Kidney glomerular epithelial cell (primary cell): Measurements from ENCODE around the gene CCT6A.
"Not testable (repeated sequence)": the region's sequence is repeated elsewhere in the genome, so short reads cannot be mapped to it uniquely, and the experiment has no call there.

ENCODE experiments used
- DNase-seq: peaks from one replicate; lab custom pipeline; 2025; lab: John Stamatoyannopoulos, UW

The CCT6A gene

GRCh38 chr7:56051339-56052191 lies at the start of gene CCT6A, which contains the start of gene PSPH:
Gene CCT6A, plus strand, starts transcription at chr7:56051765. Its CDS starts 84 bp downstream, at chr7:56051849.
Gene PSPH, minus strand, starts transcription at chr7:56051444. Its CDS starts 30,232 bp downstream, at chr7:56021212.
- DNase-seq: peak; percentile 86

GRCh38 chr7:56003749-56004148 lies 47.8 kb upstream of the CCT6A start:
- no peak for DNase-seq

- no peak for DNase-seq
Measured at GRCh38 chr7:56007167-56007652, 44.4 kb upstream of the CCT6A start.

- DNase-seq: no peak
Measured at GRCh38 chr7:56007891-56008290, 43.7 kb upstream of the CCT6A start.

- DNase-seq: no peak
Measured at GRCh38 chr7:56009695-56010094, 41.9 kb upstream of the CCT6A start.

- not testable (repeated sequence) for DNase-seq
Measured at GRCh38 chr7:56017015-56017414, 34.5 kb upstream of the CCT6A start.

GRCh38 chr7:56019501-56019900 lies 32.1 kb upstream of the CCT6A start:
- no peak for DNase-seq

- DNase-seq: no peak
Measured at GRCh38 chr7:56023500-56023899, 28.1 kb upstream of the CCT6A start.

GRCh38 chr7:56026538-56026937 lies 25.0 kb upstream of the CCT6A start:
- DNase-seq: no peak

- DNase-seq: no peak
Measured at GRCh38 chr7:56028942-56029630, 22.5 kb upstream of the CCT6A start.

- DNase-seq: no peak
Measured at GRCh38 chr7:56030340-56030739, 21.2 kb upstream of the CCT6A start.

- DNase-seq: not testable (repeated sequence)
Measured at GRCh38 chr7:56031556-56031955, 20.0 kb upstream of the CCT6A start.

GRCh38 chr7:56032578-56032977 lies 19.0 kb upstream of the CCT6A start:
- not testable (repeated sequence) for DNase-seq

GRCh38 chr7:56033671-56034432 lies 17.7 kb upstream of the CCT6A start:
- DNase-seq: peak; percentile 78

GRCh38 chr7:56040730-56041129 lies 10.8 kb upstream of the CCT6A start:
- peak; percentile 13 for DNase-seq

- DNase-seq: not testable (repeated sequence)
Measured at GRCh38 chr7:56045758-56046157, 5.8 kb upstream of the CCT6A start.

GRCh38 chr7:56046721-56047445 lies 4.7 kb upstream of the CCT6A start:
- peak; percentile 88 for DNase-seq

GRCh38 chr7:56047446-56048116 lies 4.0 kb upstream of the CCT6A start:
- DNase-seq: peak; percentile 67

GRCh38 chr7:56048245-56048644 lies 3.3 kb upstream of the CCT6A start:
- DNase-seq: no peak

GRCh38 chr7:56048763-56049162 lies 2.8 kb upstream of the CCT6A start:
- DNase-seq: not testable (repeated sequence)

GRCh38 chr7:56051053-56051338 lies 569 bp upstream of the CCT6A start:
- DNase-seq: no peak
